Lung (tissue), 13 donors: ENCODE data around the gene PRDM13. TPM values are rescaled to one million over a fixed set of nuclear protein-coding genes. Genes with fewer than 3 reads are reported as not detected.

ENCODE experiments used
- ATAC-seq: fragments of 200-7000 bp; cut with Tn5 transposase; one replicate; pipeline ENCODE4 v1.9.1; 2020; ENCODE audit warnings: moderate number of reproducible peaks; ENCODE audit not compliant: insufficient read depth, low FRiP score
- DNase-seq, 3 donors: peaks; one replicate each; pipeline ENCODE4 v3.0.0-alpha.2; 2013 to 2017
- H3K27ac ChIP-seq, 2 donors: one replicate each; pipeline ENCODE4 v1.5.1; 2013; ENCODE audit warnings: mild to moderate bottlenecking in 2 of 2, moderate library complexity in 2 of 2, control low read depth in 1 of 2, inconsistent platforms in 1 of 2, low read depth in 1 of 2, low read length in 1 of 2
- H3K27me3 ChIP-seq, 3 donors: one replicate each; pipeline ENCODE4 v1.5.1; 2013; ENCODE audit warnings: low read length in 2 of 3; ENCODE audit not compliant: control insufficient read depth in 3 of 3, insufficient read depth in 3 of 3
- H3K36me3 ChIP-seq, 4 donors: one replicate each; pipeline ENCODE4 v1.5.1; 2013; ENCODE audit warnings: low read length in 4 of 4, mild to moderate bottlenecking in 1 of 4, moderate library complexity in 1 of 4; ENCODE audit not compliant: control insufficient read depth in 4 of 4, insufficient read depth in 4 of 4
- H3K4me1 ChIP-seq, 5 donors: one replicate each; pipeline ENCODE4 v1.5.1; 2013; ENCODE audit warnings: low read length in 5 of 5, mild to moderate bottlenecking in 2 of 5, moderate library complexity in 1 of 5; ENCODE audit not compliant: control insufficient read depth in 5 of 5, insufficient read depth in 5 of 5
- H3K4me3 ChIP-seq: one replicate; pipeline ENCODE4 v1.5.1; 2013; ENCODE audit warnings: mild to moderate bottlenecking, control low read depth, moderate library complexity
- H3K9ac ChIP-seq, 2 donors: one replicate each; pipeline ENCODE4 v1.5.1; 2013; ENCODE audit warnings: low read length in 2 of 2, control low read depth in 1 of 2; ENCODE audit not compliant: insufficient read depth in 1 of 2
- H3K9me3 ChIP-seq, 4 donors: one replicate each; pipeline ENCODE4 v1.5.1; 2013; ENCODE audit warnings: low read length in 3 of 4, mild to moderate bottlenecking in 1 of 4, moderate library complexity in 1 of 4; ENCODE audit not compliant: control insufficient read depth in 4 of 4, insufficient read depth in 3 of 4
- CTCF ChIP-seq: IDR thresholded peaks from 2 replicates; pipeline ENCODE4 v1.5.1; 2012; ENCODE audit warnings: mild to moderate bottlenecking; ENCODE audit errors: control extremely low read depth, extremely low read depth
- WGBS, 2 donors: extraction: QIAGEN DNeasy Blood & Tissue Kit; methylation state at CpG; one replicate each; pipeline ENCODE4 v1.1.7; 2013; 5-methylcytosine and 5-hydroxymethylcytosine counted together
- polyA plus RNA-seq, 2 donors: library from polyadenylated mRNA; stranded (reverse); fragments of 200-250 nt; gene quantifications; one replicate each; pipeline ENCODE4 v1.2.1, GENCODE V29; 2013
- small RNA-seq: library from RNA; depleted of rRNA; stranded (forward); fragments of <200 nt; gene quantifications from one replicate; pipeline ENCODE3, GENCODE V24; 2014; ENCODE audit warnings: low replicate concordance
- total RNA-seq, 2 donors: library from RNA; depleted of rRNA in 1 of 2; stranded (reverse); fragments of >200 nt in 1 of 2; gene quantifications; one replicate each; pipeline ENCODE4 v1.2.1, GENCODE V29; 2014 to 2021
- donor health status: control.
- donor health status: control.
- donor health status: Bipolar disorder and iron deficiency.
- donor health status: healthy.
- donor health status: DM: yes; HTN: yes; CAD: no.

PRDM13 gene
- total and polyA plus RNA-seq, 4 donors: not detected

- H3K9me3 ChIP-seq: no peaks in the 10 kb centered on the region
- no peak overlapping the region for H3K4me3 ChIP-seq
- no peak for TF ChIP-seq CTCF
- ATAC-seq: no peak
- peak in 1 of 3 donors; percentile 5 for DNase-seq
- no peak overlapping the region for H3K9ac ChIP-seq
- 17 to 26% methylated on average over 1 of the region's 1 CpG for WGBS, 2 donors
- no peaks in the 10 kb centered on the region for H3K4me1 ChIP-seq
- no peaks in the 10 kb centered on the region for H3K27me3 ChIP-seq
- no peaks in the 10 kb centered on the region for H3K36me3 ChIP-seq
- no peak overlapping the region for H3K27ac ChIP-seq
Measured at GRCh38 chr6:99660206-99660605, 53.6 kb downstream of the PRDM13 start.

- TF ChIP-seq CTCF: no peak
- no peaks in the 10 kb centered on the region for H3K27me3 ChIP-seq
- ATAC-seq: no peak
- no peak overlapping the region for H3K4me3 ChIP-seq
- no peaks in the 10 kb centered on the region for H3K4me1 ChIP-seq
- no peak overlapping the region for H3K9ac ChIP-seq
- H3K27ac ChIP-seq: no peak overlapping the region
- no peak for DNase-seq
- H3K36me3 ChIP-seq: no peaks in the 10 kb centered on the region
- H3K9me3 ChIP-seq: no peaks in the 10 kb centered on the region
- 42 to 94% methylated on average over 1 of the region's 1 CpG for WGBS, 2 donors
Measured at GRCh38 chr6:99661870-99662269, 55.2 kb downstream of the PRDM13 start.

- ATAC-seq (no peak), DNase-seq (no peak)
Measured at GRCh38 chr6:99662616-99663015, 56.0 kb downstream of the PRDM13 start.

More at GRCh38 chr6:99662616-99663015, 56.0 kb downstream of the PRDM13 start:
- no peak overlapping the region for H3K4me3 ChIP-seq
- no peaks in the 10 kb centered on the region for H3K9me3 ChIP-seq
- no peaks in the 10 kb centered on the region for H3K27me3 ChIP-seq
- H3K9ac ChIP-seq: no peak overlapping the region
- no peak overlapping the region for H3K27ac ChIP-seq
- 52 to 55% methylated on average over 1 of the region's 1 CpG for WGBS, 2 donors
- no peaks in the 10 kb centered on the region for H3K4me1 ChIP-seq
- no peak for TF ChIP-seq CTCF
- H3K36me3 ChIP-seq: no peaks in the 10 kb centered on the region

Small RNA genes lying within 50 kb of the gene (small RNA-seq; reads per million reads assigned to genes)
- not detected for gene RF00019

Other genes with a start within 250 kb of the PRDM13 start
- gene COQ3, start 212.6 kb upstream of the PRDM13 start, total RNA-seq: 1 to 10 TPM; 2.8 to 6.5 TPM
- 10 to 100 TPM in 1 of 2 donors, 1 to 10 TPM in 1; 5.3 to 11.7 TPM for gene COQ3, start 212.6 kb upstream of the PRDM13 start, polyA plus RNA-seq
- gene PNISR, start 181.5 kb upstream of the PRDM13 start, total RNA-seq: 100 to 1,000 TPM in 1 of 2 donors, 10 to 100 TPM in 1; 56.9 to 354 TPM
- 10 to 100 TPM; 35.0 to 50.1 TPM for gene PNISR, start 181.5 kb upstream of the PRDM13 start, polyA plus RNA-seq
- 10 to 100 TPM in 1 of 2 donors, 1 to 10 TPM in 1; 8.8 to 28.0 TPM for gene USP45, start 91.4 kb upstream of the PRDM13 start, total RNA-seq
- gene USP45, start 91.4 kb upstream of the PRDM13 start, polyA plus RNA-seq: 1 to 10 TPM; 3.2 to 3.8 TPM
- 10 to 100 TPM; 46.4 to 68.0 TPM for gene CCNC, start 38.2 kb upstream of the PRDM13 start, total RNA-seq
- gene CCNC, start 38.2 kb upstream of the PRDM13 start, polyA plus RNA-seq: 10 to 100 TPM; 26.7 to 30.0 TPM